NT2/D1 (cell line): ENCODE data around the gene KMT5B.

Source experiments
- SUZ12 ChIP-seq: IDR thresholded peaks from 2 replicates; pipeline ENCODE4 v1.6.1; 2011; ENCODE audit not compliant: insufficient read length, insufficient read depth; ENCODE audit errors: extremely low read depth
- YY1 ChIP-seq: IDR thresholded peaks from 2 replicates; pipeline ENCODE4 v1.6.1; 2011; ENCODE audit not compliant: insufficient read length, insufficient read depth
- ZNF274 ChIP-seq: IDR thresholded peaks from 2 replicates; pipeline ENCODE4 v1.6.1; 2011; ENCODE audit warnings: mild to moderate bottlenecking, low read depth, low read length

DNA sequence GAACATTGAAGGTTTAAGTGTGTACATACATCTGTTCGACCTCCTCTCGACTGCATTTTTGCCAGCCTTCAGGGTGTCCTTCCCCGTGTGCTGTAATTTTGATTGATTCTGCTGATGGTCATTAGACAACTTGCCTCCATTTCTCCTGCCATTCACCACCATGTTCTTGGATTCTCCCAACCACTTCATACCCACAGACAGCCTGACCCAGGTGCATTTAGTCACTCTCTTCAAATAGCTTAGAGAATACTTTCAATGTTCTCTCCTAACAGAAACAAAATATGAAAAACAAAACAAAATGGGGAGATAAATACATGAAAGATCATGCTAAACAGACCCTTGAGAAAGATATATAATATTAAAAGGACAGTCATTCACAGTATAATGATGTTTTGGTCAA is 23.2 kb downstream of the KMT5B start:
- TF ChIP-seq ZNF274, result no peak
- no peak for TF ChIP-seq YY1
- no peak for TF ChIP-seq SUZ12
